ENCODE data around the gene PRR5.
"Not testable (repeated sequence)": the region's sequence is repeated elsewhere in the genome, so short reads cannot be mapped to it uniquely, and the experiment has no call there.

PRR5 gene

GRCh38 chr22:44734801-44735517, 33.0 kb downstream of the PRR5 start:
- no peak for DNase-seq (ENCODE audit: low read depth)

GRCh38 chr22:44735518-44736428, 33.8 kb downstream of the PRR5 start:
- peak; percentile 17 for DNase-seq (ENCODE audit: low read depth)

GRCh38 chr22:44736581-44737405, 34.8 kb downstream of the PRR5 start:
- DNase-seq (ENCODE audit: low read depth) = no peak

GRCh38 chr22:44737406-44738346, 35.7 kb downstream of the PRR5 start:
- no peak for DNase-seq (ENCODE audit: low read depth)

GRCh38 chr22:44738347-44738715, 36.3 kb downstream of the PRR5 start:
- DNase-seq (ENCODE audit: low read depth) = peak; percentile 60

GRCh38 chr22:44739024-44739423, 37.0 kb downstream of the PRR5 start:
- no peak for DNase-seq (ENCODE audit: low read depth)

- peak; percentile 76 for DNase-seq (ENCODE audit: low read depth)
Measured at GRCh38 chr22:44739666-44740065, 37.7 kb downstream of the PRR5 start.

GRCh38 chr22:44740307-44740706, 38.3 kb downstream of the PRR5 start:
- DNase-seq (ENCODE audit: low read depth) = no peak

GRCh38 chr22:44741929-44742328, 39.9 kb downstream of the PRR5 start:
- DNase-seq (ENCODE audit: low read depth) = no peak

- no peak for DNase-seq (ENCODE audit: low read depth)
Measured at GRCh38 chr22:44743247-44743646, 41.2 kb downstream of the PRR5 start.

- peak; percentile 18 for DNase-seq (ENCODE audit: low read depth)
Measured at GRCh38 chr22:44743804-44744211, 41.8 kb downstream of the PRR5 start.

GRCh38 chr22:44745853-44746789, 44.1 kb downstream of the PRR5 start:
- no peak for DNase-seq (ENCODE audit: low read depth)

- not testable (repeated sequence) for DNase-seq (ENCODE audit: low read depth)
Measured at GRCh38 chr22:44747784-44748127, 45.8 kb downstream of the PRR5 start.

GRCh38 chr22:44748524-44748923, 46.5 kb downstream of the PRR5 start:
- DNase-seq (ENCODE audit: low read depth) = no peak

- DNase-seq (ENCODE audit: low read depth) = no peak
Measured at GRCh38 chr22:44750481-44750880, 48.5 kb downstream of the PRR5 start.

GRCh38 chr22:44752285-44753188, 50.5 kb downstream of the PRR5 start, which contains the start of gene ARHGAP8:
ARHGAP8 (plus strand) TSS chr22:44752575; CDS start chr22:44786528, 33,953 bp downstream.
- DNase-seq (ENCODE audit: low read depth) = no peak

GRCh38 chr22:44753189-44754042, 51.4 kb downstream of the PRR5 start:
- peak; percentile 16 for DNase-seq (ENCODE audit: low read depth)

GRCh38 chr22:44754998-44755397, 53.0 kb downstream of the PRR5 start:
- DNase-seq (ENCODE audit: low read depth) = no peak

Measured in amniotic epithelial cell (primary cell).